ENCODE data around the gene KCNQ1OT1.
A peak's percentile ranks its signal among the peaks of the same experiment; 100 is the strongest.

KCNQ1OT1 gene

GRCh38 chr11:2669634-2670469 lies 29.9 kb downstream of the KCNQ1OT1 start:
- no peak for DNase-seq (ENCODE audit: low spot score)
- no peak for FAIRE-seq

- FAIRE-seq (no peak), DNase-seq (ENCODE audit: low spot score) (no peak)
These were observed 30.9 kb downstream of the KCNQ1OT1 start for GRCh38 chr11:2668876-2669275.

- no peak for DNase-seq (ENCODE audit: low spot score)
- no peak for FAIRE-seq
These were observed 31.9 kb downstream of the KCNQ1OT1 start for GRCh38 chr11:2667940-2668339.

- DNase-seq (ENCODE audit: low spot score) (no peak), FAIRE-seq (no peak)
These were observed 32.8 kb downstream of the KCNQ1OT1 start for GRCh38 chr11:2666828-2667570.

- DNase-seq (ENCODE audit: low spot score) (no peak), FAIRE-seq (no peak)
These were observed 33.4 kb downstream of the KCNQ1OT1 start for GRCh38 chr11:2666401-2666741.

- no peak for DNase-seq (ENCODE audit: low spot score)
- FAIRE-seq = no peak
These were observed 34.0 kb downstream of the KCNQ1OT1 start for GRCh38 chr11:2665526-2666400.

- DNase-seq (ENCODE audit: low spot score) (no peak), FAIRE-seq (no peak)
These were observed 34.8 kb downstream of the KCNQ1OT1 start for GRCh38 chr11:2664791-2665525.

- DNase-seq (ENCODE audit: low spot score) = no peak
- FAIRE-seq = no peak
These were observed 35.4 kb downstream of the KCNQ1OT1 start for GRCh38 chr11:2664376-2664775.

- FAIRE-seq (no peak), DNase-seq (ENCODE audit: low spot score) (no peak)
These were observed 35.9 kb downstream of the KCNQ1OT1 start for GRCh38 chr11:2663915-2664314.

- no peak for FAIRE-seq
These were observed 36.3 kb downstream of the KCNQ1OT1 start for GRCh38 chr11:2663506-2663905.

GRCh38 chr11:2662430-2663299 lies 37.1 kb downstream of the KCNQ1OT1 start:
- DNase-seq (ENCODE audit: low spot score) (no peak), FAIRE-seq (no peak)

More at GRCh38 chr11:2663506-2663905, 36.3 kb downstream of the KCNQ1OT1 start:
- DNase-seq (ENCODE audit: low spot score) = no peak

GRCh38 chr11:2662024-2662312 lies 37.8 kb downstream of the KCNQ1OT1 start:
- DNase-seq (ENCODE audit: low spot score) (no peak), FAIRE-seq (no peak)

GRCh38 chr11:2661173-2662023 lies 38.4 kb downstream of the KCNQ1OT1 start:
- FAIRE-seq = no peak
- no peak for DNase-seq (ENCODE audit: low spot score)

GRCh38 chr11:2660357-2660939 lies 39.3 kb downstream of the KCNQ1OT1 start:
- DNase-seq (ENCODE audit: low spot score) = no peak
- no peak for FAIRE-seq

- no peak for FAIRE-seq
- no peak for DNase-seq (ENCODE audit: low spot score)
These were observed 42.0 kb downstream of the KCNQ1OT1 start for GRCh38 chr11:2657697-2658284.

GRCh38 chr11:2656859-2657258 lies 42.9 kb downstream of the KCNQ1OT1 start:
- no peak for DNase-seq (ENCODE audit: low spot score)
- FAIRE-seq = no peak

GRCh38 chr11:2655834-2656622 lies 43.8 kb downstream of the KCNQ1OT1 start:
- FAIRE-seq (no peak), DNase-seq (ENCODE audit: low spot score) (peak; percentile 72)
